CD4-positive, alpha-beta T cell (primary cell): ENCODE data around the gene SLAMF1. TPM values are rescaled to one million over a fixed set of nuclear protein-coding genes. Genes with fewer than 3 reads are reported as not detected.

ENCODE experiments used
- ATAC-seq: fragments of 200-7000 bp; cut with Tn5 transposase; one replicate; pipeline ENCODE4 v1.10.0; 2022; ENCODE audit warnings: mild to moderate bottlenecking; ENCODE audit not compliant: poor library complexity
- CTCF ChIA-PET: fragments of 350-600 bp; sonication (Branson Sonifier 250); formaldehyde crosslinking; loops from one replicate; lab custom pipeline; 2021; ENCODE audit warnings: antibody characterized with exemption, inconsistent platforms; lab: Charles Lee
- POLR2A ChIA-PET: fragments of 350-600 bp; sonication (Branson Sonifier 250); formaldehyde crosslinking; loops from one replicate; lab custom pipeline; 2021; ENCODE audit warnings: antibody characterized with exemption, inconsistent platforms; lab: Charles Lee
- DNase-seq, 14 experiments: peaks; one replicate each; pipeline ENCODE4 v3.0.0-alpha.2; 2013 to 2020; ENCODE audit warnings: mixed read lengths in 2 of 14
- H3K27ac ChIP-seq, 2 donors: one replicate each; pipeline versions ENCODE4 v1.5.1 to v1.7.0; 2013; ENCODE audit warnings: low read length in 2 of 2, low read depth in 1 of 2, mild to moderate bottlenecking in 1 of 2
- H3K27me3 ChIP-seq, 2 experiments: 1 replicate in 1 of 2; 2 replicates in 1 of 2; pipeline versions ENCODE4 v1.6.1 to v1.7.0; 2013; ENCODE audit warnings: low read length in 2 of 2, control low read depth in 1 of 2, mild to moderate bottlenecking in 1 of 2, moderate library complexity in 1 of 2; ENCODE audit not compliant: insufficient read depth in 2 of 2, control insufficient read depth in 1 of 2
- H3K36me3 ChIP-seq: one replicate; pipeline ENCODE4 v1.6.1; 2013; ENCODE audit warnings: low read length, control low read depth; ENCODE audit not compliant: insufficient read depth
- H3K4me1 ChIP-seq: one replicate; pipeline ENCODE4 v1.6.1; 2013; ENCODE audit warnings: low read length, control low read depth; ENCODE audit not compliant: insufficient read depth
- H3K4me3 ChIP-seq: one replicate; pipeline ENCODE4 v1.5.1; 2013; ENCODE audit warnings: mild to moderate bottlenecking, low read length, moderate library complexity
- H3K9me3 ChIP-seq, 2 experiments: 1 replicate in 1 of 2; 2 replicates in 1 of 2; pipeline versions ENCODE4 v1.6.1 to v1.7.0; 2013; ENCODE audit warnings: low read length in 2 of 2, mild to moderate bottlenecking in 2 of 2, control low read depth in 1 of 2, moderate library complexity in 1 of 2; ENCODE audit not compliant: control insufficient read depth in 1 of 2, insufficient read depth in 1 of 2
- H3K27ac Mint-ChIP-seq: one replicate; pipeline ENCODE4 v1.8.0; 2020; ENCODE audit warnings: mixed read lengths
- H3K27me3 Mint-ChIP-seq: one replicate; pipeline ENCODE4 v1.8.0; 2021; ENCODE audit warnings: mixed read lengths
- H3K36me3 Mint-ChIP-seq: one replicate; pipeline ENCODE4 v1.8.0; 2021; ENCODE audit warnings: low read depth, mixed read lengths
- H3K4me1 Mint-ChIP-seq: one replicate; pipeline ENCODE4 v1.8.0; 2021; ENCODE audit warnings: low read depth, mixed read lengths
- H3K4me3 Mint-ChIP-seq: one replicate; pipeline ENCODE4 v1.8.0; 2020; ENCODE audit warnings: mild to moderate bottlenecking, mixed read lengths
- H3K9me3 Mint-ChIP-seq: one replicate; pipeline ENCODE4 v1.8.0; 2020; ENCODE audit warnings: mixed read lengths
- intact Hi-C, 2 experiments: fragments of 100-400 bp; cut with DNase I in 1 of 2; cut with micrococcal nuclease in 1 of 2; formaldehyde crosslinking; loops; one replicate each; pipeline versions ENCODE4 v1.15.1 to v1.9.0; 2023 to 2025; cut with DNase I, micrococcal nuclease
- total RNA-seq, 174 experiments: library from RNA in 2 of 174; stranded (reverse) in 2 of 174; gene quantifications; one replicate each; pipeline ENCODE4 v1.2.3 and lab custom pipeline; 2021 to 2026
- TF ChIP-seq, protein P1 (sequence below): fragments of 200-600 bp; IDR thresholded peaks from one replicate; pipeline ENCODE4 v1.8.0; 2022; ENCODE audit warnings: antibody characterized with exemption, mild to moderate bottlenecking

SLAMF1 gene
- total RNA-seq, 2 experiments from 2014 or later: 39.4 to 39.8 TPM

DNA sequence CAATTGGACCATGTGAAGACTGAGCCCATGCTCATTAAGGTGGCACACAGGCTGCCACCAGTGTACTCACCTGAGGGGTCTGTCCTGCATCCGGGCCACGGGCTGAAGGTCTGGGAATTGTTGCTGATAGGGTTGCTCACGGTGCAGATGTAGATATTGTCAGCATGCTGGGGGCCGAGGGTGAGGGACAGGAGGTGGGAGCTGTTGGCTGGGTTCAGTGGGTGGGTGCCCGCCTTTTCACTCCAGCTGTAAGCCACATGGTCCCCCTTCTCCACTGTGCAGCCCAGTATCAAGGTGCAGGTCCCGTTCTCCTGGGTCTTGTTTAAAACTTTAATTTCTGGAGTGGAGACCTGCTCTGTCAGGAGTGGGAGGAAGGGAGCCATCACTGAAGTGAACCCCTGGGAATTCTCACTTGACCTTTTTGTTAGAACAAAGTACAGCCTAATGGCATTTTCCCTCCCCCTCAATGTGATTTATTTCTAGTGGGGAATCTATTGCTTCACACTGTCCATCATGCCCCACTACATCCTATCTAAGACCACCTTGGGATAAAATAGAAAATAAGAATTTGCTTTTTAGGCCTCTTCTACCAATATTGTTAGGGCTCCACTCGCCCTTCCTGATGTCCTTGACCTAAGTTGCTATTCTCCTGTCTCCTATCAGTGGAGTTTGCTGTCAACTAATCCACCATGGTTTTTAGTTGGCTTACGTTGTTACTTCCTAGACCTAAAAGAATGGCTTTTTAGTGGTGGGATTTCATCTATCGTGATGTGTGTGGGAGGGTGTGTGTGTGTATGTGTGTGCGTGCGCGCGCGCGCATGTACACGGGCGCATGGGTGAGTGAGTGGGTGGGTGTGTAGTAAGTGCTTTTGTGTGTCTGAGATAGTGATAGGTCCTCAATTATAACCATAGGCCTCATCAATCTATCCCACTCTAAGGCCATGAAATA lies 12.0 kb downstream of the SLAMF1 start:
- Mint-ChIP-seq H3K4me3 (peak overlapping the region; percentile 76), H3K27ac (peak overlapping the region; percentile 97), H3K9me3 (no peaks in the 10 kb centered on the region), H3K4me1 (peaks cover 97% of the 10 kb centered on the region), H3K36me3 (peaks cover 93% of the 10 kb centered on the region), H3K27me3 (no peaks in the 10 kb centered on the region)
- CTCF ChIA-PET: no interaction called here
- Histone ChIP-seq H3K4me3 (no peak overlapping the region), H3K36me3 (peaks cover 71% of the 10 kb centered on the region), H3K27ac (peak overlapping the region in 1 of 2 donors; percentile 30), H3K9me3 (no peaks in the 10 kb centered on the region), H3K27me3 (no peaks in the 10 kb centered on the region), H3K4me1 (peaks cover 99% of the 10 kb centered on the region)
- intact Hi-C loops: loop anchor here in 1 of 2 experiments (5.0 kb wide), 1 partner anchor 72 kb away; no protein-coding TSS in a partner anchor
- POLR2A ChIA-PET: interaction anchor here (1.0 to 2.0 kb wide), 3 partner anchors 11 to 38 kb away, joined by 3 to 9 read pairs (median 4); partner anchors contain the start of gene SLAMF1
- ATAC-seq: no peak
- DNase-seq: no peak
- TF ChIP-seq, protein P1, sequence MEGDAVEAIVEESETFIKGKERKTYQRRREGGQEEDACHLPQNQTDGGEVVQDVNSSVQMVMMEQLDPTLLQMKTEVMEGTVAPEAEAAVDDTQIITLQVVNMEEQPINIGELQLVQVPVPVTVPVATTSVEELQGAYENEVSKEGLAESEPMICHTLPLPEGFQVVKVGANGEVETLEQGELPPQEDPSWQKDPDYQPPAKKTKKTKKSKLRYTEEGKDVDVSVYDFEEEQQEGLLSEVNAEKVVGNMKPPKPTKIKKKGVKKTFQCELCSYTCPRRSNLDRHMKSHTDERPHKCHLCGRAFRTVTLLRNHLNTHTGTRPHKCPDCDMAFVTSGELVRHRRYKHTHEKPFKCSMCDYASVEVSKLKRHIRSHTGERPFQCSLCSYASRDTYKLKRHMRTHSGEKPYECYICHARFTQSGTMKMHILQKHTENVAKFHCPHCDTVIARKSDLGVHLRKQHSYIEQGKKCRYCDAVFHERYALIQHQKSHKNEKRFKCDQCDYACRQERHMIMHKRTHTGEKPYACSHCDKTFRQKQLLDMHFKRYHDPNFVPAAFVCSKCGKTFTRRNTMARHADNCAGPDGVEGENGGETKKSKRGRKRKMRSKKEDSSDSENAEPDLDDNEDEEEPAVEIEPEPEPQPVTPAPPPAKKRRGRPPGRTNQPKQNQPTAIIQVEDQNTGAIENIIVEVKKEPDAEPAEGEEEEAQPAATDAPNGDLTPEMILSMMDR: no peak

DNA sequence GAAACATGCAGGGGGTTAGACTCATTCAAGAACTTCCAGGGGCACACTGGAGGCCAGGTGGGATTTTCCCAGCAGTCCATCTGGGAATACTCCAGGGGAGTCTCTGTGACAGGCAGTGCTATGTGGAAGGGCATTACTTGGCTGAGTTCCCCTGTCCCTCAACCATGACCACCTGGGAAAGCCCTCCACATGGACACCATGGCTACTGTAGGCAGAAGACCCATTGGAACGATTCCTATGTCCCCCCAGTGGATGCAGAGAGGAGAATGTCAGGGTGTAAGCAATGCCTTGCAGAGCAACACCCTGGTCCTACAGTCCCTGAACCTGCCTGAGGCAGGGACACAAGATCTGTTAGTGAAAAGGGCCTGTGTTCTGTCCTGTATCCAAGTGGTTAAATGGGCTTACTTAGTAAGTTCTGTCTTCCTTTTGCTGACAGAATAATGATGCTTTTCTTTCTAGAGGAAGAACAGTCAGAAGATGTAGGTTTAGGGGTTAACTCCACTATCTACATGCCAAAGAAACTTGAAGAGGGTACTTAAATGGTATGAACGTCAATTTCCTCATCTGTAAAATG lies 13.4 kb downstream of the SLAMF1 start:
- H3K36me3 Mint-ChIP-seq: peaks cover 95% of the 10 kb centered on the region
- H3K9me3 Mint-ChIP-seq: no peaks in the 10 kb centered on the region
- ATAC-seq (no peak), DNase-seq (no peak)
- no peaks in the 10 kb centered on the region for H3K9me3 ChIP-seq
- TF ChIP-seq, protein P1: no peak
- H3K27me3 Mint-ChIP-seq: no peaks in the 10 kb centered on the region
- intact Hi-C loops: no loop called here
- H3K4me3 Mint-ChIP-seq: peak overlapping the region; percentile 76
- H3K27ac ChIP-seq: peak overlapping the region; percentile 66 to 90
- H3K27ac Mint-ChIP-seq: peak overlapping the region; percentile 97
- H3K36me3 ChIP-seq: peaks cover 70% of the 10 kb centered on the region
- CTCF ChIA-PET: interaction anchor here (1.0 to 1.2 kb wide), 2 partner anchors 14 to 42 kb away, joined by 4 read pairs; no protein-coding TSS in a partner anchor
- H3K4me1 Mint-ChIP-seq: peaks cover 97% of the 10 kb centered on the region
- no peaks in the 10 kb centered on the region for H3K27me3 ChIP-seq
- POLR2A ChIA-PET: interaction anchor here (1.4 to 2.6 kb wide), 4 partner anchors 13 to 41 kb away, joined by 3 to 14 read pairs (median 9); partner anchors contain the start of gene SLAMF1
- no peak overlapping the region for H3K4me3 ChIP-seq
- peaks cover 99% of the 10 kb centered on the region for H3K4me1 ChIP-seq

DNA sequence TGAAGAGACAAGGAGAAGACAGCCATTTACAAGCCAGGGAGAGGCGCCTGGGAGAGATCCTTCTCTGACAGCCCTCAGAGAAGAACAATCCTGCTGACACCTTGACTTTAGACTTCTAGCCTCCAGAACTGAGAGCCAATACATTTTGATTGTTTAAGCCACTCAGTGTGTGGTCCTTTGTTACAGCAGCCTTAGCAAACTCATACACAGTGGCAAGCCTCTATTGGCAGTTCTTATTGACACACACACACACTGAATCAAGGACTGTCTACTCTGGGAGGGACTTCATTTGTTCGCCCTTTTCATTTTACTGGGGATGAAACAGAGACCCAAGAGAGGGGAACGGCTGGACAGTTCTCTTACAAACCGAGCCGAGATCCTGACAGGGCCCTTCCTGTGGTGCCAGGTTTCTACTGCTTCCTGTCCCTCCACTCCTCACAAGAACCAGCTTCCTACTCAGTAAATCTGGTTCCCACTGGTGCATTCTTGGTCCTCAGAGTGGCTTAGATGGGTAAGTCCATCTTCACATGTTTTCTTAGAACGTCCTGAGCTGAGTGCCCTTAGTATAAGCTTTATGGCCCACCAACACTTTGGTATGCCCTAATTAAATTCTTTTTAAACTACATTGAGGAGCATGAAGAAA lies 14.7 kb downstream of the SLAMF1 start:
- Mint-ChIP-seq H3K27ac (peak overlapping the region; percentile 97), H3K27me3 (no peaks in the 10 kb centered on the region), H3K9me3 (no peaks in the 10 kb centered on the region), H3K4me1 (peaks cover 97% of the 10 kb centered on the region), H3K4me3 (peak overlapping the region; percentile 17), H3K36me3 (peaks cover 91% of the 10 kb centered on the region)
- Histone ChIP-seq H3K9me3 (no peaks in the 10 kb centered on the region), H3K4me1 (peaks cover 100% of the 10 kb centered on the region), H3K27me3 (no peaks in the 10 kb centered on the region), H3K27ac (peak overlapping the region; percentile 64 to 90), H3K4me3 (no peak overlapping the region), H3K36me3 (peaks cover 73% of the 10 kb centered on the region)
- intact Hi-C loops: no loop called here
- TF ChIP-seq, protein P1: no peak
- ChIA-PET CTCF (interaction anchor here (1.0 to 2.2 kb wide), 3 partner anchors 13 to 43 kb away, joined by 4 to 9 read pairs (median 4); no protein-coding TSS in a partner anchor), POLR2A (interaction anchor here (1.1 to 2.6 kb wide), 6 partner anchors 10 to 43 kb away, joined by 3 to 14 read pairs (median 6); partner anchors contain the start of gene SLAMF1)
- ATAC-seq: no peak
- peak in 1 of 14 experiments; percentile 62 for DNase-seq
